HEK293T (cell line): Measurements from ENCODE around the gene HYCC1.

Experiments
- BHLHE40 ChIP-seq: fragments of 450-650 bp; IDR thresholded peaks from 2 replicates; pipeline ENCODE4 v1.6.1; 2016; ENCODE audit warnings: mild to moderate bottlenecking, moderate library complexity, borderline replicate concordance
- ELF4 ChIP-seq: fragments of 450-650 bp; IDR thresholded peaks from 2 replicates; pipeline ENCODE4 v1.6.1; 2017; ENCODE audit warnings: antibody characterized with exemption

DNA sequence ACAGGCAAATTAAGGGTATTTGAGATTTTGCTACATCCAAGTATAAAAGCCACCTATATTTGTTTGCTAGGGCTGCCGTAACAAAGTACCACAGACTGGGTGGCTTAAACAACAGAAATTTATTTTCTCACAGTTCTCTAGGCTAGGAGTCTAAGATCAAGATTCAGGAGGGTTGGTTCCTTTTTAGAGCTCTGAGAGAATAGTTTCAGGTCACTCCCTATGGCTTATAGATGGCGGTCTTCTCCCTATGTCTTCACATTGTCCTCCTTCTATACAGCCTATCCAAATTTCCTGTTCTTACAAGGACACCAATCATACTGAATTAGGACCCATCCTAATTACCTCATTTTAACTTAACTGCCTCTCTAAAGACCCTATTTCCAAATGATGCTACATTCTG, 11.2 kb downstream of the HYCC1 start:
- no peak for TF ChIP-seq ELF4
- no peak for TF ChIP-seq BHLHE40
